Glutamatergic neuron (in vitro differentiated cells): ENCODE data around the gene ZSWIM7. TPM values are rescaled to one million over a fixed set of nuclear protein-coding genes. Genes with fewer than 3 reads are reported as not detected.
"Not testable (repeated sequence)": the region's sequence is repeated elsewhere in the genome, so short reads cannot be mapped to it uniquely, and the experiment has no call there.

Experiments used
- DNase-seq: peaks from one replicate; pipeline ENCODE4 v3.0.0; 2022
- H3K27ac Mint-ChIP-seq: one replicate; pipeline ENCODE4 v1.8.0; 2020; ENCODE audit warnings: mild to moderate bottlenecking, mixed read lengths, inconsistent platforms; ENCODE audit not compliant: unreplicated experiment
- H3K27me3 Mint-ChIP-seq: one replicate; pipeline ENCODE4 v1.8.0; 2020; ENCODE audit warnings: mild to moderate bottlenecking, moderate library complexity, mixed read lengths, inconsistent platforms; ENCODE audit not compliant: unreplicated experiment
- H3K36me3 Mint-ChIP-seq: one replicate; pipeline ENCODE4 v1.8.0; 2020; ENCODE audit warnings: mild to moderate bottlenecking, mixed read lengths, inconsistent platforms; ENCODE audit not compliant: unreplicated experiment
- H3K4me1 Mint-ChIP-seq: one replicate; pipeline ENCODE4 v1.8.0; 2020; ENCODE audit warnings: mild to moderate bottlenecking, low read depth, mixed read lengths, inconsistent platforms; ENCODE audit not compliant: unreplicated experiment
- H3K4me3 Mint-ChIP-seq: one replicate; pipeline ENCODE4 v1.8.0; 2020; ENCODE audit warnings: mild to moderate bottlenecking, mixed read lengths, inconsistent platforms; ENCODE audit not compliant: unreplicated experiment
- H3K9me3 Mint-ChIP-seq: one replicate; pipeline ENCODE4 v1.8.0; 2020; ENCODE audit warnings: mild to moderate bottlenecking, moderate library complexity, mixed read lengths, inconsistent platforms; ENCODE audit not compliant: unreplicated experiment
- CTCF ChIP-seq: fragments of 200-600 bp; sonication (generic); IDR thresholded peaks from one replicate; pipeline ENCODE4 v1.5.0; 2021; ENCODE audit not compliant: partially characterized antibody, unreplicated experiment
- total RNA-seq: library from RNA; stranded (reverse); fragmentation: NEBNext Ultra II Directional; extraction: Animal tissue kit (Norgen Biotek cat#: 25700); gene quantifications from one replicate; pipeline ENCODE4 v1.2.1, GENCODE V29; 2021; ENCODE audit not compliant: unreplicated experiment

ZSWIM7 gene
- total RNA-seq, 1 donor from 2014 or later, result 29.0 TPM

- Mint-ChIP-seq H3K4me3 (no peak overlapping the region), H3K36me3 (peaks cover 25% of the 10 kb centered on the region)
These were observed 17.6 kb downstream of the ZSWIM7 start for GRCh38 chr17:15981646-15982580.

DNA sequence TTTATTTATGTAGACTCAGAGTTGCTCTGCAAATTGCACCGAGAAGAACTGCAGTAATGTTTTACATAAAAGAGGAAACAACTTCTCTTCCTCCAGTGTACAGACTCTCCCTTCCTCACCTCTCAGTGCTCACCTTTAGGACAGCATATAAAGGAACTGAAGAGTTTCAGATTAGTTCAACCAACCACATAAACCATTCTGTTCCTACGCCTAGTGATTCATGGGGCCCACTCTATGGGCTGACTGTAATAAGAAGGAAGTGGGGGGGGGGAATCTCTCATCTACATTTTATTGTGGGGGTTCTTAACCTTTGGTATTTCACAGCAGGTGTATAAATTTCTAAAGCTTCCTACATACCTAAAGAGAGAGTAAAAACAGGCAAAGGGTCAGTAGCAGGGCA lies 18.3 kb downstream of the ZSWIM7 start:
- no peak overlapping the region for H3K27ac Mint-ChIP-seq
- H3K27me3 Mint-ChIP-seq, result no peaks in the 10 kb centered on the region
- DNase-seq, result no peak
- H3K9me3 Mint-ChIP-seq, result peaks cover 4% of the 10 kb centered on the region
- no peak for TF ChIP-seq CTCF
- H3K4me1 Mint-ChIP-seq, result peaks cover 2% of the 10 kb centered on the region
- H3K36me3 Mint-ChIP-seq, result peaks cover 25% of the 10 kb centered on the region
- H3K4me3 Mint-ChIP-seq, result no peak overlapping the region

More at GRCh38 chr17:15981646-15982580, 17.6 kb downstream of the ZSWIM7 start:
- DNase-seq, result no peak
- Mint-ChIP-seq H3K9me3 (peaks cover 4% of the 10 kb centered on the region), H3K4me1 (peaks cover 2% of the 10 kb centered on the region), H3K27ac (peak overlapping the region; percentile 19), H3K27me3 (no peaks in the 10 kb centered on the region)
- no peak for TF ChIP-seq CTCF

GRCh38 chr17:15979013-15979412 lies 20.5 kb downstream of the ZSWIM7 start:
- DNase-seq, H3K4me3 Mint-ChIP-seq, H3K4me1 Mint-ChIP-seq, H3K27ac Mint-ChIP-seq, H3K9me3 Mint-ChIP-seq, H3K27me3 Mint-ChIP-seq: not testable (repeated sequence)
- H3K36me3 Mint-ChIP-seq, result peaks cover 25% of the 10 kb centered on the region

DNA sequence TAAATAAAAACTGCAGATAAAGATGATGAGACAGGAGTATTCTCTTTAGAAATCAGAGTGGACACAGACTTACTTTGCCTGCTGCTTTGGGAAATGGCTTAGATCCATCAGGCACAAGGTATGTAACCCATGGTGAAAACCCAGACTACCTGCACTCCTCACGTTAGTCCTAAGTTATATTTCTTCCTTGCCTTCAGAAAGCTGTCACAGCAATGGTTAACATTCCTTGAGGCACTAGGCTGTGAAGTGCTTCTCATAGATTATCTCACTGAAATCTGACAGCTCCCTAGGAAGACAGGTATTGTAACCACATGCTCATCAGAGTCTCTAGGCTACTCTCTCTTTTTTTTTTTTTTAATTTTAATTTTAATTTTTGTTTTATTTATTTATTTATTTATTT lies 20.9 kb downstream of the ZSWIM7 start:
- no peak for DNase-seq
- Mint-ChIP-seq H3K4me3 (no peak overlapping the region), H3K36me3 (peaks cover 28% of the 10 kb centered on the region), H3K4me1 (peaks cover 2% of the 10 kb centered on the region), H3K9me3 (peaks cover 6% of the 10 kb centered on the region), H3K27me3 (no peaks in the 10 kb centered on the region), H3K27ac (peak overlapping the region; percentile 28)
- no peak for TF ChIP-seq CTCF

GRCh38 chr17:15977894-15978293 lies 21.6 kb downstream of the ZSWIM7 start:
- Mint-ChIP-seq H3K4me3 (no peak overlapping the region), H3K36me3 (peaks cover 31% of the 10 kb centered on the region), H3K9me3 (peaks cover 6% of the 10 kb centered on the region), H3K4me1 (peaks cover 6% of the 10 kb centered on the region), H3K27me3 (no peaks in the 10 kb centered on the region), H3K27ac (peak overlapping the region; percentile 28)
- DNase-seq, result no peak
- no peak for TF ChIP-seq CTCF
